Stimulated activated CD8-positive, alpha-beta memory T cell treated with anti-CD3 and anti-CD28 coated beads, Interleukin-4, amount 100 ng/mL, for 1 hour (primary cell): ENCODE data around the gene DIPK2A.

Experiments
- DNase-seq, 2 donors: peaks; one replicate each; pipeline ENCODE4 v3.0.0-alpha.2; 2020; ENCODE audit warnings: low read depth in 2 of 2, low spot score in 1 of 2

Gene DIPK2A, protein sequence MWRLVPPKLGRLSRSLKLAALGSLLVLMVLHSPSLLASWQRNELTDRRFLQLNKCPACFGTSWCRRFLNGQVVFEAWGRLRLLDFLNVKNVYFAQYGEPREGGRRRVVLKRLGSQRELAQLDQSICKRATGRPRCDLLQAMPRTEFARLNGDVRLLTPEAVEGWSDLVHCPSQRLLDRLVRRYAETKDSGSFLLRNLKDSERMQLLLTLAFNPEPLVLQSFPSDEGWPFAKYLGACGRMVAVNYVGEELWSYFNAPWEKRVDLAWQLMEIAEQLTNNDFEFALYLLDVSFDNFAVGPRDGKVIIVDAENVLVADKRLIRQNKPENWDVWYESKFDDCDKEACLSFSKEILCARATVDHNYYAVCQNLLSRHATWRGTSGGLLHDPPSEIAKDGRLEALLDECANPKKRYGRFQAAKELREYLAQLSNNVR

DNA sequence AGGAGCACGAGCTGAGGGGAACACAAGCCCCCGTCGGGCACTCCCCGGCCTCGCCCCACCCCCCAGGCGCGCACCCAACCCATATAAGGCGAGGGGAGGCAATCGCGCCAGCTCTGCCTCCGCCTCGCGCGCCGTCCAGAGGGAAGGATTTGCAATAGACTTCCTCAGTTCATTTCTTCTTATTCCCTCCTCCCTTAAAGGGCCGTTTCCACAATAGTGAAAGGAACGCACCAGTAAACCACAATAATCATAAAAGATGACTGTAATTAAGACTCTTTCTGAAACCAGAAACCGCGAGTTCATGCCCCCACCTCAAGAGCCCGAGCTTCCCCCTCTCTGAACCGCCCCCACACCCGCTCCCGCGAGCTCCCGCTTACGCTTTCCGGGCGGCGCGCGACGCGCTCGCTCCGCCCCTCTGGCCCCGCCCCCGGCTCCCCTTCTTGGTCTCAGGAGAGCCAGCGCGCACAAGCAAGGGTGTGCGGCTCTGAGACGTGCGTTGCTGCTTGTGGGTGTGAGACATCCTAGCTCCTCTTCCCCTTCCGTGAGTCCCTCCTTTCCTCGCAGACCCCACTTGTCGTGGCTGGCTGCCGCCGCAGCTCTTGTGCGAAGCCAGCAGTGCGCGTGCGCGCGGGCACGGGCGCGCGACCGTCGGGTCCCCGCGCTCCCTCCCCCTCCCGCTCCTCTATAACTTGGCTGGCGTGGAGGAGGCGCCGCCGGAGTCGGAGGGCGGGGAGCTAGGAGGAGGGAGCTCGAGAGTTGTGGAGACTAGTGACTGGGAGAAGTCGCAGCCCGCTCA, at the start of gene DIPK2A:
DIPK2A (plus strand) TSS at position 465 of the 796 bp plus-strand sequence. CDS start 510 bp downstream, outside the sequence.
- DNase-seq, result peak; percentile 82 to 85

DNA sequence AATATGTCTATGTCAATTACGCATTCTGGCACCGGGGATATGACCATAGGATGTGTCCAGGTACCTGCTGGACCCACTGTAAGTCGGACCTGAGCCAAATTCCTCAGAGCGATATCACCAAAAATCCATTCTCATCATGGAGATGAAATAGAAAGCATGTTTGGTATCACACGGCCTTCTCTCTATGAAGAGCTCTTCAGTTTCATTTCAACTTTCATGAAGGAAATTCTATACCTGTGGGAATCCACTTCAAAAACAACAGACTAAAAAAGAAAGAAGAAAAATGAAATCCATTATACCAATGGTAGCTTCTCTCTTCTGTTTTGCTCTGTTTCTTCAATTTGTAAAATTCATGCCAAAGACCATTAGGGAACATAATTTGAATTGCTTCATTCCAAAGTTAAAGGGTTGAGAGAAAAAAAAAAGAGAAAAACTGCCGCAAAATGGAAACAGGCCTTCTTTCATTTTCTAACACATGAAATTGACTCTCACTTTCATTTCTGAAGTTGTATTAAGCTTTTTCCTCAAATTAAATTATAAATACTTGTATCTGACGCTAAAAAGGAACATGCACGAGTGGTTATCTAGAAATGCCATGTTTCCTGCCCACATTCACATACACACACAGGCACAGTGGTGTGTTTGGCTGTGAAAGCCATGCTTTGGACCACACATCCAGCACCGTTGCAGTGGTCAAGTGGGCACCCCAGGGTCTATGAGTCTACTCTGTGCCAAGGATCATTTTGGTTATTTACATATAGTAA, 46.9 kb upstream of the DIPK2A start:
- no peak for DNase-seq

DNA sequence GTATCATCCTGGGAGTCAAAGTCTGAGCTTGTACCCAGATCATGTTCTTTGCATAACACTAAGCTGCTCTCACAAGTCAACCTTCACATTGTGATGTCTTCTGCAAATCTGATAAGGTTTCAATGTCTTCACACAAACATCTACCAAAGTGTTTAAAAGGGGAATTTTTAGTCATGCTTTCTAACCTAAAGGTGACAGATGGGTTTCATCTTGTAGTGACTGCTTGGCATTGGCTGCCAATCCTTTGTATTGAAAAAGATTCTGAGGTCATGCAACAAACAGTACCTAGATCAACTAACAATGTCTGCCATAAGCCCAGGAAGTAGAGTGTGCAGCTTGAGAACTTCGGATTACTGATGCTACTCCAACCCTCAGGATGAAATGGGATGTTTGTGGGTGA, 43.6 kb upstream of the DIPK2A start:
- DNase-seq, result no peak

DNA sequence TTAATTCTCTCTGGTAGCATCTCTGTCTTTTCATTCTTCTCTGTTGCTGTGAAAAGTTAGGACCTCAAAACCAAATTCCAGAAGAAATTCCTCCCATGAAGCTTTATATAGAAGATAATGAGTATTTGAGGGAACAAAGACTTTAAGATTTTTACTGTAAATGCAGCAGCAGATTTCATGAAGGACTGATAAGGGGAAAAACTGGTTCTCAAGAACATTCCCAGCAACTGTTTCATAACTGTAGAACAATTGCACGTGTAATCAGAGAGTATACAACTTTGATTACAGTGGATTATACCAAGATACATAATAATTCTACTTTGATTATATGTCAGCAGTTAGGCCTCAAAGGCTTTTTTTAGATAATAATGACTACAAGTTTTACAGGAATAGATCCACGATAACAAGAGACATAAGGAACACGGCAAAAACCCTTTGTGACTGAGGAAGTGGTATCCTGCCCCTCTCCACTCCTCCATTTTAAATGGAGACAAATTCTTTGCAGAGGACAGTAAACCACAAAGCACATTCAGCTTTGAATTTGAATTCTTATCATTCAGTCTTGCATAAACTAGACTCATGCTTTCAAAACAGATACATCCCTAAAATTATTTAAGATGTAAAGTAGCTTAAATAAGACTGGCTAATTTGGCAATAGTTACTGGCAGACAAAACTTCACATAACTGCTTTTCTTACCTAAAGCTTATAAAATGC, 42.9 kb upstream of the DIPK2A start:
- DNase-seq, result no peak

DNA sequence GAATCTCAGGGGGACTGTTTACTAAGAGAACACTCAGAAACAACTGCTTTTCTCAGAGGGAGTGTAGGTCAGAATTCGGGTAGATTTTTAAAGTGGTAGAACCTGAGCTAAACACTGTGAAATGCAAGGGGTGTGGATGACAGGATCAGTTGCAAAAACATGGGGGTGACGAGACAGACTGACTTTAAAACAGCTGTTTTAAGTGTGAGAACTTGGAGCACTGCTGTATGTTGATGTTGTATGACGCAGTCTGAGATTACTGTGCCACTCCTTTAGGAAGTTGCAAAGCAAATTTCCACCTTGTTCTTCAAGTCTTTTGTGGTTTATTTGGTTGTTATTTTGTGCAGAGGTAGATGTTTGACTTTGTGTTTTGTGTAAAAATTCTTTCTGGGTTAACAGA, 36.8 kb upstream of the DIPK2A start:
- DNase-seq, result no peak

DNA sequence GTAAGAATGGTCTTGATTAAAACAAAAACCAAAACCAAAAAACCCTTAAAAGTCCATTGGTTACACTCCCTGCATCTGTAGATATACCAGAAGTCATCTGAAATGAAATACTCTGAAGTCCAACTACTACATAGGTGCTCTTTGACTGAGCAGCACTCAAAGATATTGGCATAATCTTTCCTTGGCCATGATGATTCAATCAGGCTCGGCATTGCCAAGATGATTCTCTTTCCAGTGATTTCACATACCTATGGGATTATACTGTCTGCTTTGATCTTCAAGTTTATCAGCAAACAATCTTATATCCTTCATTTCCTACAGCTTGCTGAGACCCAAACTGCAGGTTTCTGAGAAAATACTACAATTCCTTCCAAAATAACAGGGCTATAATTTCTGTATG, 35.9 kb upstream of the DIPK2A start:
- DNase-seq, result no peak

DNA sequence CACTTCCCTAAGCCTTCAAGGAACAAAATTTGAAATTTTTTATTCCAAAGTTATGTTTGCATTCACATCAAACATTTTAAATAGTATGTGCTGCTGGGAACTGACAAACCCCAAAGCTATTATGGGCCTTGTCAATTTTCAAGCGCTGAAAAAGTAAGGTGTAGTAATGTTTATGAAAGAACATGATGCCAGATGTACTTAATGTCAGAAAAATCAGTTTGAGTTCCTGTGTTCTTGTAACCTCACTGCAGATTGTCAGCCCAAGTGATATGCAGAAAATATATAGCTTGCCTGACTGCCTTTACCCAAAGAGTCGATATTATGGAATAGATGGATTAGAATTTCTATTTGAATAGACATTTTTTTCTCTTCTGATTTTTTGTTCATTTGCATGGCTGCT, 20.8 kb upstream of the DIPK2A start:
- DNase-seq, result no peak

DNA sequence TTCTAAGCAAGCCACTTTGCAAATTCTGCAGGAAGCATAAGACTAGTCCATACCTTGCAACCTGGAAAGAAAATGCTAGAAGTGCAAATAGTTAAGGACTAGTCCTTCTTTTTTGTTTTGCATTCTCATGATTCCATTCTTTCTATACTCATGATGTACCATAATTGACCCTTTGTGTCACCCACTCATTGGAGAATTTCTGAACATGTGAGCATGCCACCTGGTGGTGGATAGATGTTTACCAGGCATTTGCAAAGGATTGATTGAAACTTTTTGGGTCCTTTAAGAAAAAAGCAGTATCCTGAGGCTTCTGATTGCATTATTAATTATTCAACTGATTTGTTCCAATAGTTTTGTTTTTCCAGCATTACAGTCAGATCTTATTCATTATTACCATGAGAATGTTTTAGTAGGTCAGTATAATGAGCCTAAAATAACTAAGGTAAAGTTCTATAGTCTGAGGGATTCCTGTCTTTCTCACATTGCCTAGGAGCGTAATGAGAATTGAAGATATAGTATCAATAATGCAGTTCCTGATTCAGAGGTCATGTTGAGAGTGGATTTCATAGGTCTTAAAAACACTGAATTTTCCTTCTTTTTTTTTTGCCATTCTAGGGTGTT, 20.2 kb upstream of the DIPK2A start:
- no peak for DNase-seq

DNA sequence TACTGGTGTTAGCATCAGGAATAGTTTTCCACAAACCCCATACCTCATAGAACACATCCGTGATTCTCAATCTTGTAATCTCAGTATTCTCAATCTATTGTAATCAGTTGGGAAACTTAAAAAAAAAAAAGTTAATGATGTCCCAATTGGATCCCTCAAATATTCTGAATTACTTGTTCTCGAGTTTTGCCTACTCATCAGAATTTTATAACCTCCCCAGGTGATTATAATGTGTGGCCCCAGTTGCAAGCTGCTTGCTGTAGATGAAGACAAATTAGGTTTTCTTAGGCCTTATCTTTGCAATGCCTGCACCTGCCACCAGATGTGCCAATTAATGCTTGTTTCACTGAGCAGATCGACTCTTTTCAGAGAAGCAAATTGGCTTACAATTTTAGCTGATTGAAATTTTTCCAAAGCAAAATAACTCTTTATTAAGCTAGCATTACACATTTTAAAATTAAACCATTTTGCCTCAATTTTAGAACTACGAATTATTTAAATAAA, 19.0 kb upstream of the DIPK2A start:
- DNase-seq, result no peak

DNA sequence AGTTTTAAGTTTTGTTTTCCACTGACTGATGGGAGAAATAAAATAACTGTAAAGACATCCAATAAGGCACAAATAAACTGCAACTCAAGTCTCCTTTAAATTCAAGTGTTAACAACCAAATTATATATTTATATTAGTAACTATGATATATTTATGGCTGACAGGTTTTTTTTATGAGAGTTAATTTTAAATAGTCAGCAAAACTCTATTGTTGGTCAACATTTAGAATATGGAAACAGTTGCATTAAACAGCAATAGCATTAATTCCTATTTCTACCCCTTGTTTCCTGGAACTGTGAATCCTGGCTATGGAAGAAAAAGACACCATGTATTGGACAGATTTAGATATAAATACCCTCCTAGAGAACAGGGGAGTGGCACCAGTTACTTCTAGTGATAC, 16.5 kb upstream of the DIPK2A start:
- DNase-seq, result no peak

DNA sequence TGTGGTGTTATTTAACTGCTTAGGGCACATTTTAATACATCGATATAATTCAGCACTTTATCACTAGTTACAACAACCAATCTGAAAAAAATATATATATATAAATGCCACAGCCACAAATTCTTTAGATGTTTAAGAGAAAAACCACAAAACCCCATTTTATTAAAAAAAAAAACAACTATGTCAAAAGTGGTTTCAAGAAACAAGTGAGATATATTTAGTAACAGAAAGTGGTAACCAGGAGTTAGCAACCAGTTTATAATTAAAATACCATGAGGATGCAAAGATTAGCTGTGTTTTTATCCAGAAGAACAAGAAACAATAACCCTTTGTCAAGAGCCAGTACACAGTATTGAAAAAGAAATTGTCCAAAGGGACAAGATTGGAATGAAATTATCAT, 14.8 kb upstream of the DIPK2A start:
- DNase-seq, result no peak

DNA sequence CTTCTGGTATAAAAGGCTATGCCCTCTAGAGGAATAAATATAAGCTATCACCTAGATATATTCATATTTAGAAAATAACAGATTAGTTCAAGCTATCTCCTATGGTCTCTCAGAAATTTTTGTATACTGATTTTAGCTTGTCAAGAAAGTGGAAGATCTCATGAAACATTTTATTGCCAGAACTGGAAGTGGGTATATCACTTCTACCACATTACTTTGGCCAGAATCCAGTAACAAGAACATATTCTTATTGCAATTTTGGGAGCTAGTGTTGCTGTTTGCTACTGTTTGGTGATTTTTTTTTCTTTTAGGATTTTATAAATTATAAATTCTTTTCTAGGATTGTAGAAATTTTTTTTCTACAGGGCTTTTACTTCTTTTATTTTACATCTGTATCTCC, 14.2 kb upstream of the DIPK2A start:
- DNase-seq, result no peak

DNA sequence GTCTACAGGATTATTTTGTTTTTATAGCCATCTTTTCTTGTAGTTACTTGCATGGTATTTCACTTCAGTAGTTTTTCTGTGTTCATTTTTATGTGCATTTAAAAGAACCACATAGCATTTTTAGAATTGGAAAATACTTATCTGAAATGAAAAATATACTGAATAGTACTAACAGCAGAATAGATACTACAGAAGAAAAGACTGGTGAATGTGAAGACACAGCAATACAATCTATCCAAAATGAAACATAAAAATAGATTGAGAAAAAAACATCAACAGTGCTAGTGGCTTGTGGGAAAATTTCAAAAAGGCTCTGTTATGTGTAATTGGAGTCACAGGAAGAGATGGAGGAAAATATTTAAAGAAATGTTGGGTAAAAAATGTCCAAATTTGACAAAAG, 12.7 kb upstream of the DIPK2A start:
- DNase-seq, result no peak

DNA sequence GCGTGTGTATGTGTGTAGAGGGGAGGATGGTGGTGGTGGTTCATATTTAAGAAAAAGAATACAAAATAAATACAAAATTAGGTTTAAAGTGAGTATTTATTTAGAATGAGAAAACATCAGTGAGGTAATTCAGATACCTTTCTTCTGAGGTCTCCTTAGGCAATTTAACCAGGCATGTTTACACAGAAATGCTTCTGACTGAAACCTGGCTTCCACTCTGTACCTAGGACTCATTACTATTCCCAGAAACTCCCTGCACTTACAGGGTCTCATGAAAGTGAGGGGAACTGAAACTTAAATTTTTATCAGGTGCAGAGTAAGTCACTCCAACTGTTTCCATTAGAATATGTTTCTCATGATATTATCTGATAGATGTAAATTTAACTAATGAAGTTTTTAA, 10.3 kb upstream of the DIPK2A start:
- no peak for DNase-seq

DNA sequence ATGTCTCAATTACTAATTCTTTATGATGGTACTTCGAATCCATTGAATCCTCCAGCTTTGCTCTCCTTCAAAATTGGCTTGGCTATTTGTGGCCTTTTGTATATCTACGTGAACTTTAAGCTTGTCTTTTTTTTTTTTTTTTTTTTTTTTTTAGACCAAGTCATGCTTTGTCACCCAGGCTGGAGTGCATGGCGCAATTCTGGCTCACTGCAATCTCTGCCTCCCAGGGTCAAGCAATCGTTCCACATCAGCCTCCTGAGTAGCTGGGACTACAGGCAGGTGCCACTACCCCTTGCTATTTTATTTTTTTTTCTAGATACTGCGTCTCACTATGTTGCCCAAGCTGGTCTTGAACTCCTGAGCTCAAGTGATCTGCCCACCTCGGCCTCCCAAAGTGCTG, 7.7 kb upstream of the DIPK2A start:
- DNase-seq, result no peak

DNA sequence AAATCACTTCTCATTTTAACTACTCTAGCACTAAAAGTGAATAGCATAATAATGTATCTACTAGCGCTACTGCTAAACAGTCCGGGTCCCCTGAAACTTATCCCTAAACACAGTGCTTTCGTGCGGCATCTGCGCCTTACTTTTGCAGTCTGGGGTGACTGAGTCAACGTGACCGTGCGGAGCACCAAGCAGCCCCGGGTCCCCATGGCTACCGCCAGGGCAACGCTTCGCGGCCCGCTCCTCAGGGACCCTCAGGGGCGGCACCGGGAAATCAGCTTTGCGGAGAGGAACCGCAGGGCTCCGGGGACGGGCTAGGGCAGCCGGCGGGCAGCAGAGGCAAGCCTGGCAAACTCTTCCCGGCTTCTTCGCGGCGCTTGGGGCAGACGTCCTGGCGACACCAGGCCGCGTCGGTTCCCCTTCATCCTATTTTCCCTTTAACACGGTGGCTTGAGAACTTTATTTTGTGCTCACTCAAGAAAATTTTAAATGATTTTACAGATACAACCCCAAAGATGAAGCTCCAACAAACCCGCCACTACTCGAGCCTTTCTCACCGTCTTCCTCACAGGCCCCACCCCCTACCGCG, 757 bp upstream of the DIPK2A start:
- peak; percentile 15 to 18 for DNase-seq

DNA sequence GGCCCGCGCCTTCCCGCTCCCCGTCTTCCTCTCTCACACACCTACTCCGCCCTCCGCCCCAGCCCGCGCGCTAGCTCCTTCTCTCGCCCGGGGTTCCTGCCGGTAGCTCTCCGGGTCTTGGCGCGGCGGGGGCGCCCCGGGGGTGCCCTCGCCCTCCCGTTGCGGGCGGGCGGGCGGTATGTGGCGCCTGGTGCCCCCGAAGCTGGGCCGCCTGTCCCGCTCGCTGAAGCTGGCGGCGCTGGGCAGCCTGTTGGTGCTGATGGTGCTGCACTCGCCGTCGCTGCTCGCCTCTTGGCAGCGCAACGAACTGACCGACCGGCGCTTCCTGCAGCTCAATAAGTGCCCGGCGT, 507 bp downstream of the DIPK2A start:
- no peak for DNase-seq

DNA sequence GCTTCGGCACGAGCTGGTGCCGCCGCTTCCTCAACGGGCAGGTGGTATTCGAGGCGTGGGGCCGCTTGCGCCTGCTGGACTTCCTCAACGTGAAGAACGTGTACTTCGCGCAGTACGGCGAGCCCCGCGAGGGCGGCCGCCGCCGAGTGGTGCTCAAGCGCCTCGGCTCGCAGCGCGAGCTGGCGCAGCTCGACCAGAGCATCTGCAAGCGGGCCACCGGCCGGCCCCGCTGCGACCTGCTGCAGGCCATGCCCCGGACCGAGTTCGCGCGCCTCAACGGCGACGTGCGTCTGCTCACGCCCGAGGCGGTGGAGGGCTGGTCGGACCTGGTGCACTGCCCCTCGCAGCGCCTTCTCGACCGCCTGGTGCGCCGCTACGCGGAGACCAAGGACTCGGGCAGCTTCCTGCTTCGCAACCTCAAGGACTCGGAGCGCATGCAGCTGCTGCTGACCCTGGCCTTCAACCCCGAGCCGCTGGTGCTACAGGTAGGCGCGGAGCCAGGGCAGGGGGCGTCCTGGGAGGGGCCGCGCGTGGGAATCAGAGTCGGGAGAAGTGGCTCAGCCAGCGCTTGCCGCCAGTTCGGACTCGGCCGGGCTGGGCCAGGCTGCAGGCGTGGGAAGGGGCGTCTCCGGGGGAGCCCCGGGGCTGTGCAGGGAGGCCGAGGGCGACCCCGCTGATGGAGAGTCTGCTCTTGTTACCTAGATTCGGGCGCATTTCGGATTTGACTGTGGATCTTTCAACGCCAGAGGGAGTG, 1.1 kb downstream of the DIPK2A start:
- peak; percentile 18 to 26 for DNase-seq

DNA sequence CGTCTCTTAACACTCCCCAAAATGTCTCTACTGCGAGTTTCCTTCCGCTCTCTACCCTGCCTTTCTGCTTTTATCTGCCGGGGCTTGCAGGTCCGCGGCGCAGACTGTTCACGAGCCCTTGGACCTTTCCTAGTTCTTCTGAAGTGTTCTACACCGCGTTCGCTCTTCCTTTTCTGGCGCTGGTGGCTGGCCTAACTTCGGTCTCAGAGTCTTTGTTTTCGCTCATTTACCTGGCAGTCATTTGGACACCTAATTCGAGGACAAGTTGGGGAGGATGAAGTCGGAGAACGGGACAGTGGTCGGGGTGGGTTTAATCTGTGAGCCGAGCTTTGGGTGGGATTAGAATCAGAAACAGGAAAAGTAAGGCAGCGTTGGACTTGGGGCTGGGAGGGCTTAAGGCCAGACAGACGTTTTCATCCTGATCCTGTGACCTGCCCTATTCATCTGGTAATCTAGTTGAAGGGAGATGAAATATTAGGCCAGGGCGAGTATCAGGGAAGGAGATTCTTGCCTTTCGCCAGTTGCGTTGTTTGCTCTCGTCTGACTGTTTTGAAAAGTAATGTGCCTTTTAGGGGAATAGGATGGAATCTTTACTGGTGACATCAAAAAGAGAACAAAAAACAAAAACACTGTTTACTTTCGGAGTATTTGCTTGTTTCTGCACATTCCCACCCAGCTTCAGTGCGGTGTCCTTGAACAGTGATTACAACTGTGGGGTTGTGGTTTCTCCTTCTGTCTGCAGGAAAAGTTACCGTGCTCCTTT, 1.8 kb downstream of the DIPK2A start:
- peak in 1 of 2 donors; percentile 44 for DNase-seq
